Thymus (tissue), 11 donors: ENCODE data around the gene ATOH8. TPM values are rescaled to one million over a fixed set of nuclear protein-coding genes. Genes with fewer than 3 reads are reported as not detected.

Source experiments
- DNase-seq, 9 donors: peaks; one replicate each; pipeline ENCODE4 v3.0.0-alpha.2; 2013; ENCODE audit warnings: low spot score in 9 of 9, low read depth in 6 of 9, missing footprints in 1 of 9
- H3K27ac ChIP-seq, 2 donors: one replicate each; pipeline ENCODE4 v1.5.1; 2013; ENCODE audit warnings: control low read depth in 1 of 2, low read depth in 1 of 2, low read length in 1 of 2, mild to moderate bottlenecking in 1 of 2, moderate library complexity in 1 of 2
- H3K27me3 ChIP-seq, 2 donors: one replicate each; pipeline ENCODE4 v1.5.1; 2013; ENCODE audit warnings: low read length in 1 of 2; ENCODE audit not compliant: control insufficient read depth in 2 of 2, insufficient read depth in 1 of 2
- H3K36me3 ChIP-seq, 2 donors: one replicate each; pipeline ENCODE4 v1.5.1; 2013; ENCODE audit warnings: low read length in 1 of 2, mild to moderate bottlenecking in 1 of 2, moderate library complexity in 1 of 2; ENCODE audit not compliant: control insufficient read depth in 2 of 2, insufficient read depth in 2 of 2
- H3K4me1 ChIP-seq, 2 donors: one replicate each; pipeline ENCODE4 v1.5.1; 2013; ENCODE audit warnings: low read length in 2 of 2; ENCODE audit not compliant: control insufficient read depth in 2 of 2, insufficient read depth in 2 of 2
- H3K4me3 ChIP-seq, 2 donors: one replicate each; pipeline ENCODE4 v1.5.1; 2013; ENCODE audit warnings: low read length in 2 of 2, control low read depth in 1 of 2, mild to moderate bottlenecking in 1 of 2
- H3K9me3 ChIP-seq, 2 donors: one replicate each; pipeline ENCODE4 v1.5.1; 2013; ENCODE audit warnings: low read length in 1 of 2, mild to moderate bottlenecking in 1 of 2; ENCODE audit not compliant: control insufficient read depth in 2 of 2, insufficient read depth in 1 of 2
- WGBS: extraction: QIAGEN DNeasy Blood & Tissue Kit; methylation state at CpG from one replicate; pipeline ENCODE4 v1.1.7; 2013; 5-methylcytosine and 5-hydroxymethylcytosine counted together
- polyA plus RNA-seq: library from polyadenylated mRNA; stranded (reverse); fragments of 200-250 nt; gene quantifications from one replicate; pipeline ENCODE4 v1.2.3, GENCODE V29; 2013
- total RNA-seq: library from RNA; stranded (reverse); fragments of 120-200 nt; gene quantifications from one replicate; pipeline ENCODE4 v1.2.4, GENCODE V29; 2013
- donor health status: healthy.

The ATOH8 gene
- total and polyA plus RNA-seq, 2 donors, result 2.0 to 19.1 TPM

DNA sequence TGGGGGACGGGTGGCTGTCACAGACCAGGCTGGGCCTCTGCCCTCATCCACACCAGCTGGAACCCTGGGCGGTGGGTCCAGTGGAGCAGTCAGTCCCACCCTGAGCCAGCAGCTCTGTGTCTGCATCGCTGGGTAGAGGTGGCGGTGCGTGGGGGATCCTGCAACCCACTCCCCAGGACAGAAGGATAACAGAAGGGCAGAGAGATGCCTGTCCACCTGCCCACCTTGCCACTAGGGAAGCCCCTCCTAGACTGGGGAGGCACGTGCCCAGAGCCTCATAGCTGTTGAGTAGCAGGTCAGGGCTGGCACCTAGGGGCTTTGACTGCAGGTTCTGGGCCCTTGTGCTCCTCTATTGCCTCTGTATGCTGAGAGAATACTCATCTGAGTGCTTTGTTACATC lies 2.4 kb downstream of the ATOH8 start:
- 93% methylated on average over 6 of the region's 6 CpGs for WGBS
- Histone ChIP-seq H3K27me3 (peaks cover 48 to 86% of the 10 kb centered on the region in 2 donors), H3K9me3 (peaks cover 2 to 11% of the 10 kb centered on the region in 2 donors)

DNA sequence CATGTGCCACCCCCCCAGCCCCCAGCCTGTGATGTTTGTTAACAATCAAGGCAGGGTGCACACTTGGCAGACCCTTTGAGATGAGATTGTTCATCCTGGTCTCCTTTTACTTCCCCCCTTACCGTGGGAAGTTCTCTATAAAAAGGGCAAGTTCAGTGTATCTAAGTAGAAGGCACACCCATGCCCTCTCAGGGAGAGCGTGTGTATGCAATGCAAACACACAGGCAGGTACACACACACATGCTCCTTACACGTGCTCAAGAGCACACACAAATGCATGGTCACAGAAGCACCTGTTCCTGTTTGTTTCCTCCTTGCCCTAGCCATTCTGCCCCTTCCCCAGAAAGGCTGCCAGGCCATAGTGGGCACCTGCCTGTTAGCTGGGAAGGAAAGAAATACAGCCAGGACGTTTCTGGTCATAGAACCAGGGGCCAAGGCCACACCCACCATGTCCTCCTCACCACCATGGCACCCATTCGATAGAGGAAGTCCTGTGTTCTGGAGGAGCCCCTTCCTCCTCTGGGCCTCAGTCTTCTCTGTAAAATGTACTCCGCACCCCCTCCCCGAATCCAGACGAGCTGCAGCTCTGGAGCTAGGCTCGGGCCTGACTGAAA lies 3.1 kb downstream of the ATOH8 start:
- H3K4me1 ChIP-seq, result peaks cover 12 to 32% of the 10 kb centered on the region in 2 donors
- DNase-seq, result no peak
- H3K9me3 ChIP-seq, result peaks cover 1 to 16% of the 10 kb centered on the region in 2 donors
- H3K27me3 ChIP-seq, result peaks cover 43 to 86% of the 10 kb centered on the region in 2 donors
- no peak overlapping the region for H3K27ac ChIP-seq
- H3K36me3 ChIP-seq, result no peaks in the 10 kb centered on the region
- WGBS, result 77% methylated on average over 9 of the region's 9 CpGs
- no peak overlapping the region for H3K4me3 ChIP-seq

More for the DNA sequence above, 2.4 kb downstream of the ATOH8 start:
- DNase-seq, result no peak
- Histone ChIP-seq H3K36me3 (no peaks in the 10 kb centered on the region), H3K4me3 (no peak overlapping the region), H3K27ac (no peak overlapping the region), H3K4me1 (peaks cover 12 to 32% of the 10 kb centered on the region in 2 donors)

DNA sequence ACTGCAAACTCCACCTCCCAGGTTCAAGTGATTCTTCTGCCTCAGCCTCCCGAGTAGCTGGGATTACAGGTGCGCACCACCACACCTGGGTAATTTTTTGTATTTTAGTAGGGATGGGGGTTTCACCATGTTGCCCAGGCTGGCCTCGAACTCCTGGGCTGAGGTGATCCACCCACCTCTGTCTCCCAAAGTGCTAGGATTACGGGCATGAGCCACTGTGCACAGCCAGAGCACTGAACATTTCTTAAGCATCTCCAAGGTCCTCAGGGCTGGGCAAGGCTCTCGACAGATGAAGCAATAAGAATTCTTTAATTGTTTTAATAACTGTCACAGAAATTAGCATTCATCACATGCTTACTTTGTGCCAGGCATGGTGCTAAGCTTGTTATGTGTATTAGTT lies 4.1 kb downstream of the ATOH8 start:
- Histone ChIP-seq H3K4me1 (peaks cover 12 to 30% of the 10 kb centered on the region in 2 donors), H3K9me3 (peaks cover 1 to 16% of the 10 kb centered on the region in 2 donors), H3K27ac (no peak overlapping the region), H3K27me3 (peaks cover 34 to 81% of the 10 kb centered on the region in 2 donors), H3K36me3 (no peaks in the 10 kb centered on the region), H3K4me3 (no peak overlapping the region)
- DNase-seq, result no peak
- WGBS, result 97% methylated on average over 5 of the region's 5 CpGs

DNA sequence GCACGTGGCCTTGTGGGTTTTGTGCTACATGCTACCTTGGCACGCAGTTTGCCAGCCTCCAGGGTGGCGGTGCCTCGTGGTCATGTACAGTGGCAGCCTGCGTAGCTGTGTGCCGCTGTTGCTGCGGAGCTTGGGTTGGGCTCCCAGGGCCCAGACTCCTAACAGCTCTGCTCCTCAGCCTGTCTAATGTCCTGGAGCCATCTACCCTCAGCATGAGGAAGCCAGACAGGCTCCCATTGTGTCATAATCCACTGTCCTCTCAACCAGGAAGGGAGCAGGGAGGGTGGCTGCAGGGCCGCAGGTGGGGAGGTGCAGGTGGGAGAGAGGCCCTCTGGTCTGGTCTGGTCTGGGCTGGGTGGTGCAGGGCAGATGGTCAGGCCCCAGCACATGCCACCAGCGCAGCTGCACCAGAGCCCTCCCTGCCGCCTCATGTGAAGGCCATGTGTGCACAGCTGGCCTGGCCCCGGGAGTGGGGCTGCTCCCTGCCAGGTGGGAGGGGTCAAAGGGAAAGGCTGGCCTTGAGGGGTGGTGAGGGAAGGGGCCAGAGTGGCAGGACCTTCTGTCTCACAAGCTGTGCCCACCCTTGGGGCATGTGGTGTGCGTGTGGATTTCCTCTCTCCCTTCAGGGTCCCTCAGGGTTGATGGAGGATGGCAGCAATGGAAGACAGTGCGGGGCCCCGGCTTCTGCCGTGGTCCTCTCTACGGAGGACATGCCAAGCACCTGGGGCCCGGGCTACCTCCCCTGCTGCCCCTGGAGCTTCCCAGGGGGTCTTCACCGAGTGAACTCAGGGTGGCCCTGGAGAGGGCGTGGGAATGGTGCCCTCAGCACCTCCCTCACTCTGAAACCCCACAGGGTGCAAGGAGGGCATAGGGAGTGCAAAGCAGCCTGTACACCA lies 4.8 kb downstream of the ATOH8 start:
- H3K4me3 ChIP-seq, result no peak overlapping the region
- DNase-seq, result no peak
- peaks cover 26 to 75% of the 10 kb centered on the region in 2 donors for H3K27me3 ChIP-seq
- H3K27ac ChIP-seq, result no peak overlapping the region
- peaks cover 1 to 11% of the 10 kb centered on the region in 2 donors for H3K9me3 ChIP-seq
- peaks cover 12 to 24% of the 10 kb centered on the region in 2 donors for H3K4me1 ChIP-seq
- WGBS, result 96% methylated on average over 19 of the region's 19 CpGs
- no peaks in the 10 kb centered on the region for H3K36me3 ChIP-seq

DNA sequence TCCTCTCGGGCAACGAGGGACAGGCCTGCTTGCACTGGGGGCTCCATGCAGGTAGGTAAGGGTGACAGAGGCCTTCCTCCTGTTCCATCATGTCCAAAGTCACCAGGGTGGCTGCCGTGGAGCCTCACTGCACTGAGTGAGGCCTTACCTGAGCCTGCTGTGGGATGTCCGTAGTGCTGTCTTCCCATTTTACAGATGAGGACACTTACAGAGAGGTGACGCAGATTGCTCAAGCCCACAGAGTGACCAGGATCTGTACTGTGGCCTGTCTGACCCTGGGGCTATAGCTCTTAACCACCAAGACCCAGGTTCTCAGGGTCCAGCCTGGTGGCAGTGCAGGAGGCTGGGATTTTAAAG lies 5.4 kb downstream of the ATOH8 start:
- Histone ChIP-seq H3K4me1 (peaks cover 6 to 19% of the 10 kb centered on the region in 2 donors), H3K9me3 (peaks cover 1 to 11% of the 10 kb centered on the region in 2 donors), H3K27ac (no peak overlapping the region), H3K27me3 (peaks cover 20 to 75% of the 10 kb centered on the region in 2 donors), H3K4me3 (no peak overlapping the region), H3K36me3 (no peaks in the 10 kb centered on the region)
- 97% methylated on average over 5 of the region's 5 CpGs for WGBS
- DNase-seq, result no peak

DNA sequence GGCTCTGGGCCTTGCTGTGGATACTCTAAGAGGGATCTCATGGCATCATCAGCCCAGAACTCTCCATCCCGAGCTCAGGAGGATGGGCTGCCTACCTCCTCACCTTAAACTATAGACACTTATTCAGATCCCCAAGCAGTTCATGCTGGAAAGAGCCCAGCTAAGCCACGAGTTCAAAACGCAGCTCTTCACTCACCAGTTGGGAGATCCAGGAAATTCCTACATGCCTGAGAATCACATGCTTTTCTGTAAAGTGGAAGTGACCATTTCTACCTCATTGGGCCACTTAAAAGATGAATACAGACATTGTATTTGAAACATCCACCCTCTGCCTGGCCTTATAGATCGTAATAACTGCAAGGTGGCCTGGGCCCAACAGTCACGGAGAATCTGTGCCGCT lies 6.6 kb downstream of the ATOH8 start:
- Histone ChIP-seq H3K4me3 (no peak overlapping the region), H3K4me1 (peaks cover 0 to 11% of the 10 kb centered on the region in 2 donors), H3K36me3 (no peaks in the 10 kb centered on the region), H3K27me3 (peaks cover 18 to 75% of the 10 kb centered on the region in 2 donors), H3K27ac (no peak overlapping the region), H3K9me3 (peaks cover 1 to 12% of the 10 kb centered on the region in 2 donors)
- 94% methylated on average over 6 of the region's 6 CpGs for WGBS
- DNase-seq, result no peak

DNA sequence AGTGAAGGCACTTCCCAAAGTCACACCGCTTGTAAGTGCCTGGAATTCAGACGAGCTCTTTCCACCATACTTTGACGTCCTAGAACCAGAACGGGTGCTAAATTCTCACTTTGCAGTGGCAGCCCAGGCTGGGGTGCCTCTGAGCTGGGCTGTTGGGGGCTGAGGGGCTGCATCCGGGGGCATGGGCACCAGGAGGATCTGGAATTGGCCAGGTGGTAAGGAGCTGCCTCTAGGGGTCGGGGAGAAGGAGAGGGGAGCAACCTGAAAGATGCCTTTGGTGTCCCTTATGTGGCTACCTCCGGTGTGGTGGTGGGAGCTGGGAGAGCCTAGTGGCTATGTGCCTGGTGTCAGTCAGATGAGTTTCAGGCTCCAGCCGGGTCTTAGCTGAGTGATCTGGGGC lies 7.1 kb downstream of the ATOH8 start:
- Histone ChIP-seq H3K36me3 (no peaks in the 10 kb centered on the region), H3K4me3 (no peak overlapping the region), H3K27ac (no peak overlapping the region), H3K27me3 (peaks cover 15 to 75% of the 10 kb centered on the region in 2 donors), H3K4me1 (peaks cover 0 to 8% of the 10 kb centered on the region in 2 donors), H3K9me3 (peaks cover 1 to 15% of the 10 kb centered on the region in 2 donors)
- 94% methylated on average over 8 of the region's 8 CpGs for WGBS
- no peak for DNase-seq

DNA sequence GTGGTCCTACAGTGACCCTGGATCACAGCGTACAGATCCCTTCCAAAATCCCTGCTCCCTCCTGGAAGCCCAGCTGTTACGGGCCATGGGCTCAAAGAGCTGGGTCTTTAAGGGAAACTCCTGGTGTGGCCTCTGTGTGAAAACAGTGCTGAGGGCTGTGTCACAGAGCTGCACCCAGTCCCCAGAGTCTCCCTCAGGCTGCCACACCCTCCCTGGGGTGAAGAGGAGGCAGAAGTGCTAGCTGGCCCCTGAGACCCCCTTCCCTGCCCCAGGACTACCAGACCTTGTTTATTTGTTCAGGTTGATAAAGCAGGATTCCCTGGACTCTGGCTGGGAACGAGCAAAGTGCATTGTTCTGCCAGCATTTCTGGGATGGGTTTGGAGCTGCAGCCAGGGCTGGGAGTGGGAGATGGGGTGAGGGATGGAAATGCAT lies 7.7 kb downstream of the ATOH8 start:
- DNase-seq, result no peak
- Histone ChIP-seq H3K36me3 (no peaks in the 10 kb centered on the region), H3K27ac (no peak overlapping the region), H3K27me3 (peaks cover 11 to 75% of the 10 kb centered on the region in 2 donors), H3K4me1 (peaks cover 0 to 8% of the 10 kb centered on the region in 2 donors), H3K9me3 (peaks cover 1 to 15% of the 10 kb centered on the region in 2 donors), H3K4me3 (no peak overlapping the region)
- 96% methylated on average over 3 of the region's 3 CpGs for WGBS

DNA sequence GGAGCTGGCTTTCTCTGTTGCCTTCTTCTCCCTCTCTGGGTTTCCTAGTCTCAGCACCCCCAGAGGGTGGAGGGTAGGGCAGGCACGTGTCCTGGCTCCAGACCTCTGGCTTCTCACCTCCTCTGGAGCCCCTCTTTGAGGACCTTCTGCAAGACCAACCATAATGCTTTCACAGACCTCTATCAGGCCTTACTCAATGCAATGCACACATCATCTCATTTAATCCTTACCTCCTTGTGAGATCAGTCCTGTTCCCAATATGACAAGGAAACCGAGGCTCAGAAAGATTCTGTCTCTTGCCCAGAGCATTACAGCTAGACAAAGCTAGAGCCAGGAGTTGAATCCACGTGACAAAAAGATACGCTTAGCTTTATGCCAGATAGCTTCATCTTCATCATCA lies 8.2 kb downstream of the ATOH8 start:
- peaks cover 10 to 74% of the 10 kb centered on the region in 2 donors for H3K27me3 ChIP-seq
- H3K27ac ChIP-seq, result no peak overlapping the region
- H3K9me3 ChIP-seq, result peaks cover 1 to 15% of the 10 kb centered on the region in 2 donors
- no peak overlapping the region for H3K4me3 ChIP-seq
- peaks cover 0 to 8% of the 10 kb centered on the region in 2 donors for H3K4me1 ChIP-seq
- DNase-seq, result no peak
- 97% methylated on average over 4 of the region's 4 CpGs for WGBS
- no peaks in the 10 kb centered on the region for H3K36me3 ChIP-seq
